HepG2 (cell line): ENCODE results near the gene EDA2R. TPM values are rescaled to one million over a fixed set of nuclear protein-coding genes. Genes with fewer than 3 reads are reported as not detected.

ENCODE experiments used
- ATAC-seq: fragments of 200-7000 bp; cut with Tn5 transposase; 3 replicates; pipeline ENCODE4 v1.9.1; 2020; ENCODE audit warnings: mild to moderate bottlenecking, moderate library complexity
- BruUV-seq: library from RNA; stranded (reverse); fragments of 400-500 nt; replicated peaks from 2 replicates; lab custom pipeline; 2021; lab: Mats Ljungman, UMichigan
- CTCF ChIA-PET: fragments of 300-600 bp; formaldehyde crosslinking; extraction: SDS; loops from one replicate; lab custom pipeline; 2021; ENCODE audit warnings: low total read pairs, inconsistent platforms, low intra/inter-chr PET ratio; lab: Yijun Ruan, JAX
- POLR2A ChIA-PET: fragments of 350-600 bp; sonication (Branson Sonifier 250); formaldehyde crosslinking; loops from one replicate; lab custom pipeline; 2020; ENCODE audit warnings: antibody characterized with exemption, inconsistent platforms; lab: Yijun Ruan, JAX
- DNase-seq: peaks from one replicate; pipeline ENCODE4 v3.0.0-alpha.2; 2015; ENCODE audit warnings: low spot score
- FAIRE-seq: peaks from 3 replicates; lab custom pipeline; 2011; peaks lifted over from hg19 to GRCh38; lab: Jason Lieb, UNC
- H2AFZ ChIP-seq: one replicate; pipeline ENCODE4 v1.6.1; 2011; ENCODE audit warnings: low read length, inconsistent platforms
- H3K27ac ChIP-seq: fragments of 300-600 bp; 3 replicates; pipeline ENCODE4 v1.8.0; 2011; ENCODE audit warnings: mixed run types, mild to moderate bottlenecking, mixed read lengths, low read length, inconsistent platforms; ENCODE audit not compliant: insufficient read depth; ENCODE audit errors: extremely low read length
- H3K27me3 ChIP-seq, 2 experiments: fragments of 200-600 bp in 1 of 2; 2 replicates in 1 of 2; 3 replicates in 1 of 2; pipeline versions ENCODE4 v1.6.0 to v1.8.0; 2011; ENCODE audit warnings: low read length in 2 of 2, mild to moderate bottlenecking in 2 of 2, moderate library complexity in 2 of 2, inconsistent platforms in 1 of 2; ENCODE audit not compliant: insufficient read depth in 2 of 2, control insufficient read depth in 1 of 2
- H3K36me3 ChIP-seq, 2 experiments: fragments of 200-600 bp in 1 of 2; replicated peaks in 1 of 2; 2 replicates in 1 of 2; 3 replicates in 1 of 2; pipeline versions ENCODE4 v1.5.1 to v1.8.0; 2011; ENCODE audit warnings: low read length in 2 of 2, inconsistent platforms in 1 of 2; ENCODE audit not compliant: insufficient read depth in 2 of 2, control insufficient read depth in 1 of 2
- H3K4me1 ChIP-seq: 2 replicates; pipeline ENCODE4 v1.5.1; 2012; ENCODE audit warnings: low read length, inconsistent platforms; ENCODE audit not compliant: insufficient read depth
- H3K4me2 ChIP-seq: 2 replicates; pipeline ENCODE4 v1.6.0; 2011; ENCODE audit warnings: low read depth, low read length, inconsistent platforms
- H3K4me3 ChIP-seq, 3 experiments: fragments of 200-600 bp in 1 of 3; sonication (generic), shearing (Covaris generic) in 1 of 3; replicated peaks in 1 of 3; 2 replicates each; pipeline ENCODE4 v1.5.1; 2011 to 2016; ENCODE audit warnings: low read length in 3 of 3, inconsistent platforms in 2 of 3, low read depth in 2 of 3, mild to moderate bottlenecking in 2 of 3, control low read depth in 1 of 3, mixed read lengths in 1 of 3; ENCODE audit not compliant: insufficient read depth in 1 of 3
- H3K79me2 ChIP-seq: one replicate; pipeline ENCODE4 v1.6.1; 2011; ENCODE audit warnings: low read length, inconsistent platforms; ENCODE audit not compliant: insufficient read depth
- H3K9ac ChIP-seq: 2 replicates; pipeline ENCODE4 v1.6.0; 2011; ENCODE audit warnings: mild to moderate bottlenecking, low read depth, low read length, inconsistent platforms; ENCODE audit not compliant: insufficient read depth
- H3K9me3 ChIP-seq: 2 replicates; pipeline ENCODE4 v1.5.1; 2012; ENCODE audit warnings: mild to moderate bottlenecking, low read length
- H4K20me1 ChIP-seq: 2 replicates; pipeline ENCODE4 v1.6.0; 2011; ENCODE audit warnings: inconsistent platforms, mild to moderate bottlenecking, low read length, moderate library complexity; ENCODE audit not compliant: insufficient read depth
- ATF4 ChIP-seq, 2 experiments: fragments of 450-650 bp in 1 of 2; sonication (generic) in 1 of 2; formaldehyde crosslinking; IDR thresholded peaks; 2 replicates each; pipeline versions ENCODE4 v1.5.0 to v1.8.0; 2020 to 2022; ENCODE audit warnings: mild to moderate bottlenecking in 1 of 2, missing genetic modification reagents in 1 of 2
- HMGXB3 ChIP-seq: sonication (generic); formaldehyde crosslinking; IDR thresholded peaks from 2 replicates; pipeline ENCODE4 v1.4.0; 2020; ENCODE audit warnings: missing genetic modification reagents, borderline replicate concordance
- MXD1 ChIP-seq: sonication (generic); formaldehyde crosslinking; IDR thresholded peaks from 2 replicates; pipeline ENCODE4 v1.4.0; 2020; ENCODE audit warnings: mild to moderate bottlenecking, missing genetic modification reagents
- SMAD1 ChIP-seq: sonication (generic); formaldehyde crosslinking; IDR thresholded peaks from 2 replicates; pipeline ENCODE4 v1.4.0; 2020; ENCODE audit warnings: missing genetic modification reagents, low read depth, mild to moderate bottlenecking, borderline replicate concordance
- ZNF160 ChIP-seq: sonication (generic); formaldehyde crosslinking; IDR thresholded peaks from 2 replicates; pipeline ENCODE4 v1.8.0; 2022; ENCODE audit warnings: mild to moderate bottlenecking, inconsistent platforms, missing genetic modification reagents
- ZNF512 ChIP-seq: sonication (generic); formaldehyde crosslinking; IDR thresholded peaks from 2 replicates; pipeline ENCODE4 v1.4.0; 2020; ENCODE audit warnings: mild to moderate bottlenecking, missing genetic modification reagents
- in situ Hi-C: cut with HindIII; loops from 2 replicates; pipeline ENCODE4 v1.10.0; 2017; ENCODE audit warnings: low pct_unique_long_range_greater_than_20kb; ENCODE audit not compliant: extremely low pct_ligation_motif_present
- intact Hi-C: fragments of 100-400 bp; cut with micrococcal nuclease; formaldehyde crosslinking; loops from one replicate; pipeline ENCODE4 v1.10.0; 2022; ENCODE audit not compliant: unreplicated experiment
- polyA plus RNA-seq, 8 experiments: library from polyadenylated mRNA; depleted of rRNA in 3 of 8; stranded (reverse) in 7 of 8; unstranded in 1 of 8; fragments of >200 nt; fragmentation: Illumina TruSeq in 4 of 8; extraction: Trizol in 4 of 8; gene quantifications; 2 replicates each; pipeline versions ENCODE4 v1.2.1 to v1.2.3, GENCODE V29; 2011 to 2016; ENCODE audit warnings: low read depth in 4 of 8, missing spikeins in 1 of 8, mixed read lengths in 1 of 8; ENCODE audit not compliant: insufficient read depth in 1 of 8
- total RNA-seq, 5 experiments: library from RNA; depleted of rRNA; stranded (reverse); fragments of >200 nt; fragmentation: Illumina TruSeq; extraction: Trizol; gene quantifications; 2 replicates each; pipeline ENCODE4 v1.2.3, GENCODE V29; 2016; ENCODE audit warnings: low read depth in 1 of 5

EDA2R gene
- total and polyA plus RNA-seq, 2 of the 13 experiments (the other 11 are each of a cell fraction or from before 2014, with no cell fraction given), result 10.0 to 12.0 TPM

- FAIRE-seq, result no peak
- H3K4me3 ChIP-seq, result no peak overlapping the region
- H3K27me3 ChIP-seq, result no peaks in the 10 kb centered on the region; a peak in 1 of 5 replicates
- intact Hi-C loops (no loop called here), in situ Hi-C loops (no loop called here)
- no peaks in the 10 kb centered on the region for H4K20me1 ChIP-seq
- no TSS peak for BruUV-seq
- H2AFZ ChIP-seq, result no peak overlapping the region
- TF ChIP-seq MXD1 (CRISPR knock-in tag) (no peak), ZNF160 (CRISPR knock-in tag) (no peak), ATF4 (CRISPR knock-in tag; IDR thresholded peaks at IDR 0.05) (no peak), SMAD1 (CRISPR knock-in tag) (no peak), ZNF512 (CRISPR knock-in tag) (no peak), HMGXB3 (no peak)
- ChIA-PET POLR2A (no interaction called here), CTCF (no interaction called here)
- no peak overlapping the region for H3K27ac ChIP-seq
- no peak overlapping the region for H3K4me2 ChIP-seq
- no peaks in the 10 kb centered on the region for H3K36me3 ChIP-seq
- peaks cover 29% of the 10 kb centered on the region for H3K4me1 ChIP-seq
- no peaks in the 10 kb centered on the region for H3K9me3 ChIP-seq
- no peak for DNase-seq
- no peak for ATAC-seq
- H3K79me2 ChIP-seq, result peaks cover 53% of the 10 kb centered on the region
- no peak overlapping the region for H3K9ac ChIP-seq
Measured at GRCh38 chrX:66634272-66634671, 4.6 kb downstream of the EDA2R start.
